GM23338 (cell line): ENCODE measurements around the gene RALY.

Source experiments
- CREB1 ChIP-seq: fragments of 250-450 bp; sonication (Bioruptor Pico); IDR thresholded peaks from 2 replicates; pipeline ENCODE4 v1.5.0; 2020; ENCODE audit warnings: low read depth, mild to moderate bottlenecking, moderate library complexity
- CTCF ChIP-seq, 2 experiments: fragments of 200-600 bp in 1 of 2; sonication (generic) in 1 of 2; conservative IDR thresholded peaks; 2 replicates each; pipeline versions ENCODE4 v1.5.1 to v1.6.1; 2016 to 2017; ENCODE audit warnings: antibody characterized with exemption in 2 of 2, low read depth in 2 of 2, mild to moderate bottlenecking in 2 of 2, moderate library complexity in 1 of 2
- ETS1 ChIP-seq: IDR thresholded peaks from 2 replicates; pipeline ENCODE4 v1.6.1; 2016; ENCODE audit warnings: antibody characterized with exemption
- EZH2 ChIP-seq: fragments of 200-600 bp; sonication (generic); IDR thresholded peaks from one replicate; pipeline ENCODE4 v1.8.0; 2017; ENCODE audit warnings: antibody characterized with exemption, mild to moderate bottlenecking, low read depth; ENCODE audit not compliant: unreplicated experiment
- EZH2phosphoT487 ChIP-seq: fragments of 200-600 bp; sonication (generic); IDR thresholded peaks from one replicate; pipeline ENCODE4 v1.8.1; 2018; ENCODE audit warnings: antibody characterized with exemption; ENCODE audit not compliant: unreplicated experiment
- JUNB ChIP-seq: IDR thresholded peaks from one replicate; pipeline ENCODE4 v1.6.1; 2016; ENCODE audit warnings: antibody characterized with exemption; ENCODE audit not compliant: unreplicated experiment
- POLR2AphosphoS5 ChIP-seq: IDR thresholded peaks from 2 replicates; pipeline ENCODE4 v1.6.1; 2016; ENCODE audit warnings: antibody characterized with exemption, low read depth
- REST ChIP-seq: IDR thresholded peaks from one replicate; pipeline ENCODE4 v1.6.1; 2018; ENCODE audit warnings: antibody characterized with exemption; ENCODE audit not compliant: unreplicated experiment
- STAT1 ChIP-seq: IDR thresholded peaks from one replicate; pipeline ENCODE4 v1.6.1; 2016; ENCODE audit warnings: antibody characterized with exemption; ENCODE audit not compliant: unreplicated experiment
- ZNF114 ChIP-seq: fragments of 250-450 bp; sonication (Bioruptor Pico); IDR thresholded peaks from 2 replicates; pipeline ENCODE4 v1.5.0; 2020; ENCODE audit warnings: mild to moderate bottlenecking, moderate library complexity
- ZNF331 ChIP-seq: fragments of 250-450 bp; sonication (Bioruptor Pico); IDR thresholded peaks from 2 replicates; pipeline ENCODE4 v1.5.0; 2020; ENCODE audit warnings: low read depth, mild to moderate bottlenecking, moderate library complexity
- ZNF462 ChIP-seq: fragments of 250-450 bp; sonication (Bioruptor Pico); IDR thresholded peaks from 2 replicates; pipeline ENCODE4 v1.5.0; 2020; ENCODE audit warnings: mild to moderate bottlenecking, moderate library complexity

- TF ChIP-seq CTCF (conservative IDR thresholded peaks at IDR 0.05; ENCODE audit: low read depth in 2 of 2) (no peak), ZNF331 (CRISPR knock-in tag) (no peak), REST (no peak), EZH2 (no peak), JUNB (no peak), EZH2phosphoT487 (no peak), ZNF114 (CRISPR knock-in tag) (no peak), CREB1 (CRISPR knock-in tag) (no peak), POLR2AphosphoS5 (no peak), ETS1 (no peak), STAT1 (no peak), ZNF462 (CRISPR knock-in tag) (no peak)
These were observed 45.2 kb upstream of the RALY start for GRCh38 chr20:33948480-33948879.
